HepG2 (cell line): ENCODE data around the gene POLRMT. TPM values are rescaled to one million over a fixed set of nuclear protein-coding genes. Genes with fewer than 3 reads are reported as not detected.
A peak's percentile ranks its signal among the peaks of the same experiment; 100 is the strongest.

Experiments
- GATAD1 ChIP-seq: IDR thresholded peaks from 2 replicates; pipeline ENCODE4 v1.6.1; 2016; ENCODE audit warnings: missing genetic modification reagents, missing compliant biosample characterization
- GATAD2A ChIP-seq: IDR thresholded peaks from 2 replicates; pipeline ENCODE4 v1.6.1; 2016
- MAF1 ChIP-seq: sonication (generic); formaldehyde crosslinking; IDR thresholded peaks from 2 replicates; pipeline ENCODE4 v1.5.0; 2020; ENCODE audit warnings: missing genetic modification reagents, borderline replicate concordance
- MBNL3 ChIP-seq: fragments of 250-450 bp; sonication (Bioruptor Pico); conservative IDR thresholded peaks from 2 replicates; pipeline ENCODE4 v1.8.0; 2022; ENCODE audit warnings: mild to moderate bottlenecking, inconsistent platforms
- PHF5A ChIP-seq: IDR thresholded peaks from one replicate; pipeline ENCODE4 v1.6.1; 2018; ENCODE audit warnings: low read depth, missing genetic modification reagents; ENCODE audit not compliant: unreplicated experiment
- PHF8 ChIP-seq: sonication (generic); formaldehyde crosslinking; IDR thresholded peaks from 2 replicates; pipeline ENCODE4 v1.5.0; 2020; ENCODE audit warnings: missing genetic modification reagents
- REPIN1 ChIP-seq: sonication (generic); formaldehyde crosslinking; IDR thresholded peaks from 2 replicates; pipeline ENCODE4 v1.8.0; 2022; ENCODE audit warnings: missing genetic modification reagents, low read depth, mild to moderate bottlenecking, borderline replicate concordance
- SALL1 ChIP-seq: sonication (generic); formaldehyde crosslinking; IDR thresholded peaks from 2 replicates; pipeline ENCODE4 v1.8.0; 2022; ENCODE audit warnings: mild to moderate bottlenecking, missing genetic modification reagents
- SALL2 ChIP-seq: sonication (generic); formaldehyde crosslinking; IDR thresholded peaks from 2 replicates; pipeline ENCODE4 v1.8.1; 2023; ENCODE audit warnings: mild to moderate bottlenecking, missing genetic modification reagents, inconsistent platforms
- XRCC5 ChIP-seq: fragments of 200-400 bp; formaldehyde crosslinking; optimal IDR thresholded peaks from 2 replicates; pipeline ENCODE3; 2017; ENCODE audit warnings: mild to moderate bottlenecking, low read length
- ZBTB3 ChIP-seq: sonication (generic); formaldehyde crosslinking; IDR thresholded peaks from 2 replicates; pipeline ENCODE4 v1.4.0; 2020; ENCODE audit warnings: low read depth, mild to moderate bottlenecking, moderate library complexity, missing genetic modification reagents, borderline replicate concordance
- ZFX ChIP-seq: sonication (generic); formaldehyde crosslinking; IDR thresholded peaks from 2 replicates; pipeline ENCODE4 v1.4.0; 2020; ENCODE audit warnings: mild to moderate bottlenecking, low read depth, missing genetic modification reagents, moderate library complexity
- ZMYM3 ChIP-seq: sonication (generic); formaldehyde crosslinking; IDR thresholded peaks from 2 replicates; pipeline ENCODE4 v1.5.1; 2020; ENCODE audit warnings: mild to moderate bottlenecking, missing genetic modification reagents
- ZNF292 ChIP-seq: sonication (generic); formaldehyde crosslinking; IDR thresholded peaks from 2 replicates; pipeline ENCODE4 v1.8.1; 2022; ENCODE audit warnings: mild to moderate bottlenecking, low read depth, missing genetic modification reagents, borderline replicate concordance
- ZNF678 ChIP-seq: sonication (generic); formaldehyde crosslinking; IDR thresholded peaks from 2 replicates; pipeline ENCODE4 v1.4.0; 2020; ENCODE audit warnings: mild to moderate bottlenecking, missing genetic modification reagents
- polyA plus RNA-seq, 8 experiments: library from polyadenylated mRNA; depleted of rRNA in 3 of 8; stranded (reverse) in 7 of 8; unstranded in 1 of 8; fragments of >200 nt; fragmentation: Illumina TruSeq in 4 of 8; extraction: Trizol in 4 of 8; gene quantifications; 2 replicates each; pipeline versions ENCODE4 v1.2.1 to v1.2.3, GENCODE V29; 2011 to 2016; ENCODE audit warnings: low read depth in 4 of 8, missing spikeins in 1 of 8, mixed read lengths in 1 of 8; ENCODE audit not compliant: insufficient read depth in 1 of 8
- total RNA-seq, 5 experiments: library from RNA; depleted of rRNA; stranded (reverse); fragments of >200 nt; fragmentation: Illumina TruSeq; extraction: Trizol; gene quantifications; 2 replicates each; pipeline ENCODE4 v1.2.3, GENCODE V29; 2016; ENCODE audit warnings: low read depth in 1 of 5
- TF ChIP-seq, protein P1 (sequence below): sonication (generic); formaldehyde crosslinking; IDR thresholded peaks from 2 replicates; pipeline ENCODE4 v1.5.1; 2020; ENCODE audit warnings: mild to moderate bottlenecking, missing genetic modification reagents, moderate library complexity
- TF ChIP-seq, protein P2 (sequence below): sonication (generic); formaldehyde crosslinking; IDR thresholded peaks from 2 replicates; pipeline ENCODE4 v1.4.0; 2020; ENCODE audit warnings: missing genetic modification reagents
- TF ChIP-seq, protein P3 (sequence below): sonication (generic); formaldehyde crosslinking; IDR thresholded peaks from 2 replicates; pipeline ENCODE4; 2020; ENCODE audit warnings: missing genetic modification reagents, mild to moderate bottlenecking, borderline replicate concordance
- TF ChIP-seq, protein P4 (sequence below): sonication (generic); formaldehyde crosslinking; IDR thresholded peaks from 2 replicates; pipeline ENCODE4 v1.9.0; 2022; ENCODE audit warnings: missing genetic modification reagents, mild to moderate bottlenecking, borderline replicate concordance

Gene POLRMT
- total and polyA plus RNA-seq, 2 of the 13 experiments (the other 11 are each of a cell fraction or from before 2014, with no cell fraction given): 78.0 to 101 TPM

DNA sequence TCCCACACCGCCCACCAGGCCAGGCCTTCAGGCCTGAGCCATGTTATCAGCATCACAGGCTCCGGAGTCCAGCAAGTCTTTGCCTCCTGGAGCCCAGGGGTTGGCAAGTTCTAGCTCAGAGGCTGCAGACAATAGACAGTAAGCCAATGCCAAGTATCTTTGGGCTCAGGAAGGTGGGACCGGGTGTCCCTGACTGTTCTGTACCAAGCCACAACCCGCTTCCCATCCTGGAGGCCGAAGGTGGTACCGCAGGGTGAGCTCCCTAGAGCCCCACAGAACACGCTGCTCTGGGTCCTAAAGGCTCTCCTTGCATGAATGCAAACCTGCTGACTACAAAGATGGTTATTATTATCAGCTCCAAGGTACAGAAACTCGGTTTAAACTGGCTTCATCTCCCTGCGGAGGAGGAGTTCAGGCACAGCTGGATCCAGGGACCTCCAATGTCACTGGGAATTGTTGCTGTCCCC, 37.3 kb upstream of the POLRMT start (continued):
- TF ChIP-seq, protein P1, sequence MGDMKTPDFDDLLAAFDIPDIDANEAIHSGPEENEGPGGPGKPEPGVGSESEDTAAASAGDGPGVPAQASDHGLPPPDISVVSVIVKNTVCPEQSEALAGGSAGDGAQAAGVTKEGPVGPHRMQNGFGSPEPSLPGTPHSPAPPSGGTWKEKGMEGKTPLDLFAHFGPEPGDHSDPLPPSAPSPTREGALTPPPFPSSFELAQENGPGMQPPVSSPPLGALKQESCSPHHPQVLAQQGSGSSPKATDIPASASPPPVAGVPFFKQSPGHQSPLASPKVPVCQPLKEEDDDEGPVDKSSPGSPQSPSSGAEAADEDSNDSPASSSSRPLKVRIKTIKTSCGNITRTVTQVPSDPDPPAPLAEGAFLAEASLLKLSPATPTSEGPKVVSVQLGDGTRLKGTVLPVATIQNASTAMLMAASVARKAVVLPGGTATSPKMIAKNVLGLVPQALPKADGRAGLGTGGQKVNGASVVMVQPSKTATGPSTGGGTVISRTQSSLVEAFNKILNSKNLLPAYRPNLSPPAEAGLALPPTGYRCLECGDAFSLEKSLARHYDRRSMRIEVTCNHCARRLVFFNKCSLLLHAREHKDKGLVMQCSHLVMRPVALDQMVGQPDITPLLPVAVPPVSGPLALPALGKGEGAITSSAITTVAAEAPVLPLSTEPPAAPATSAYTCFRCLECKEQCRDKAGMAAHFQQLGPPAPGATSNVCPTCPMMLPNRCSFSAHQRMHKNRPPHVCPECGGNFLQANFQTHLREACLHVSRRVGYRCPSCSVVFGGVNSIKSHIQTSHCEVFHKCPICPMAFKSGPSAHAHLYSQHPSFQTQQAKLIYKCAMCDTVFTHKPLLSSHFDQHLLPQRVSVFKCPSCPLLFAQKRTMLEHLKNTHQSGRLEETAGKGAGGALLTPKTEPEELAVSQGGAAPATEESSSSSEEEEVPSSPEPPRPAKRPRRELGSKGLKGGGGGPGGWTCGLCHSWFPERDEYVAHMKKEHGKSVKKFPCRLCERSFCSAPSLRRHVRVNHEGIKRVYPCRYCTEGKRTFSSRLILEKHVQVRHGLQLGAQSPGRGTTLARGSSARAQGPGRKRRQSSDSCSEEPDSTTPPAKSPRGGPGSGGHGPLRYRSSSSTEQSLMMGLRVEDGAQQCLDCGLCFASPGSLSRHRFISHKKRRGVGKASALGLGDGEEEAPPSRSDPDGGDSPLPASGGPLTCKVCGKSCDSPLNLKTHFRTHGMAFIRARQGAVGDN: peak; percentile 49
- TF ChIP-seq PHF5A (CRISPR knock-in tag): no peak
- peak; percentile 25; the same call in 1 of the 2 replicates for TF ChIP-seq SALL1
- TF ChIP-seq ZMYM3 (CRISPR knock-in tag): peak; percentile 97
- 0 out of 2 replicates have a peak, but pooled peaks have one; percentile 28 for TF ChIP-seq GATAD2A (CRISPR knock-in tag)
- no peak for TF ChIP-seq ZNF678 (CRISPR knock-in tag)
- TF ChIP-seq MAF1: no peak
- 0 out of 2 replicates have a peak, but pooled peaks have one; percentile 39 for TF ChIP-seq PHF8 (CRISPR knock-in tag)
- TF ChIP-seq, protein P2, sequence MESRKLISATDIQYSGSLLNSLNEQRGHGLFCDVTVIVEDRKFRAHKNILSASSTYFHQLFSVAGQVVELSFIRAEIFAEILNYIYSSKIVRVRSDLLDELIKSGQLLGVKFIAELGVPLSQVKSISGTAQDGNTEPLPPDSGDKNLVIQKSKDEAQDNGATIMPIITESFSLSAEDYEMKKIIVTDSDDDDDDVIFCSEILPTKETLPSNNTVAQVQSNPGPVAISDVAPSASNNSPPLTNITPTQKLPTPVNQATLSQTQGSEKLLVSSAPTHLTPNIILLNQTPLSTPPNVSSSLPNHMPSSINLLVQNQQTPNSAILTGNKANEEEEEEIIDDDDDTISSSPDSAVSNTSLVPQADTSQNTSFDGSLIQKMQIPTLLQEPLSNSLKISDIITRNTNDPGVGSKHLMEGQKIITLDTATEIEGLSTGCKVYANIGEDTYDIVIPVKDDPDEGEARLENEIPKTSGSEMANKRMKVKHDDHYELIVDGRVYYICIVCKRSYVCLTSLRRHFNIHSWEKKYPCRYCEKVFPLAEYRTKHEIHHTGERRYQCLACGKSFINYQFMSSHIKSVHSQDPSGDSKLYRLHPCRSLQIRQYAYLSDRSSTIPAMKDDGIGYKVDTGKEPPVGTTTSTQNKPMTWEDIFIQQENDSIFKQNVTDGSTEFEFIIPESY (CRISPR knock-in tag): 0 out of 2 replicates have a peak, but pooled peaks have one; percentile 7
- no peak for TF ChIP-seq ZBTB3 (CRISPR knock-in tag)
- TF ChIP-seq MBNL3 (CRISPR knock-in tag): no peak
- TF ChIP-seq, protein P3, sequence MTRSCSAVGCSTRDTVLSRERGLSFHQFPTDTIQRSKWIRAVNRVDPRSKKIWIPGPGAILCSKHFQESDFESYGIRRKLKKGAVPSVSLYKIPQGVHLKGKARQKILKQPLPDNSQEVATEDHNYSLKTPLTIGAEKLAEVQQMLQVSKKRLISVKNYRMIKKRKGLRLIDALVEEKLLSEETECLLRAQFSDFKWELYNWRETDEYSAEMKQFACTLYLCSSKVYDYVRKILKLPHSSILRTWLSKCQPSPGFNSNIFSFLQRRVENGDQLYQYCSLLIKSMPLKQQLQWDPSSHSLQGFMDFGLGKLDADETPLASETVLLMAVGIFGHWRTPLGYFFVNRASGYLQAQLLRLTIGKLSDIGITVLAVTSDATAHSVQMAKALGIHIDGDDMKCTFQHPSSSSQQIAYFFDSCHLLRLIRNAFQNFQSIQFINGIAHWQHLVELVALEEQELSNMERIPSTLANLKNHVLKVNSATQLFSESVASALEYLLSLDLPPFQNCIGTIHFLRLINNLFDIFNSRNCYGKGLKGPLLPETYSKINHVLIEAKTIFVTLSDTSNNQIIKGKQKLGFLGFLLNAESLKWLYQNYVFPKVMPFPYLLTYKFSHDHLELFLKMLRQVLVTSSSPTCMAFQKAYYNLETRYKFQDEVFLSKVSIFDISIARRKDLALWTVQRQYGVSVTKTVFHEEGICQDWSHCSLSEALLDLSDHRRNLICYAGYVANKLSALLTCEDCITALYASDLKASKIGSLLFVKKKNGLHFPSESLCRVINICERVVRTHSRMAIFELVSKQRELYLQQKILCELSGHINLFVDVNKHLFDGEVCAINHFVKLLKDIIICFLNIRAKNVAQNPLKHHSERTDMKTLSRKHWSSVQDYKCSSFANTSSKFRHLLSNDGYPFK (CRISPR knock-in tag): no peak
- TF ChIP-seq SALL2 (CRISPR knock-in tag): no peak
- peak; percentile 79 for TF ChIP-seq XRCC5
- TF ChIP-seq REPIN1 (CRISPR knock-in tag): 0 out of 2 replicates have a peak, but pooled peaks have one; percentile 48
- no peak for TF ChIP-seq GATAD1
- TF ChIP-seq, protein P4, sequence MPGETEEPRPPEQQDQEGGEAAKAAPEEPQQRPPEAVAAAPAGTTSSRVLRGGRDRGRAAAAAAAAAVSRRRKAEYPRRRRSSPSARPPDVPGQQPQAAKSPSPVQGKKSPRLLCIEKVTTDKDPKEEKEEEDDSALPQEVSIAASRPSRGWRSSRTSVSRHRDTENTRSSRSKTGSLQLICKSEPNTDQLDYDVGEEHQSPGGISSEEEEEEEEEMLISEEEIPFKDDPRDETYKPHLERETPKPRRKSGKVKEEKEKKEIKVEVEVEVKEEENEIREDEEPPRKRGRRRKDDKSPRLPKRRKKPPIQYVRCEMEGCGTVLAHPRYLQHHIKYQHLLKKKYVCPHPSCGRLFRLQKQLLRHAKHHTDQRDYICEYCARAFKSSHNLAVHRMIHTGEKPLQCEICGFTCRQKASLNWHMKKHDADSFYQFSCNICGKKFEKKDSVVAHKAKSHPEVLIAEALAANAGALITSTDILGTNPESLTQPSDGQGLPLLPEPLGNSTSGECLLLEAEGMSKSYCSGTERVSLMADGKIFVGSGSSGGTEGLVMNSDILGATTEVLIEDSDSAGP (CRISPR knock-in tag): peak; percentile 39; the same call in 1 of the 2 replicates
- TF ChIP-seq ZNF292 (CRISPR knock-in tag): peak; percentile 56; the same call in 1 of the 2 replicates
- TF ChIP-seq ZFX (CRISPR knock-in tag): peak; percentile 52; the same call in 1 of the 2 replicates
